Adrenal gland (tissue), 5 donors: ENCODE results near the gene C2orf69.

Experiments used
- POLR2A ChIP-seq, 2 donors: fragments of 450-650 bp; IDR thresholded peaks; one replicate each; pipeline ENCODE4 v1.6.1; 2017; ENCODE audit warnings: antibody characterized with exemption in 2 of 2, mild to moderate bottlenecking in 2 of 2, moderate library complexity in 1 of 2
- TF ChIP-seq, protein P1 (sequence below), 6 experiments: fragments of 450-650 bp in 4 of 6; fragments of 200-600 bp in 2 of 6; sonication (generic) in 1 of 6; IDR thresholded peaks; 1 replicate in 5 of 6; 2 replicates in 1 of 6; pipeline versions ENCODE4 v1.5.1 to v1.8.0; 2016 to 2021; ENCODE audit warnings: antibody characterized with exemption in 6 of 6, mild to moderate bottlenecking in 2 of 6, moderate library complexity in 1 of 6
- donor health status: DM: no; HTN: no; CAD: no.

DNA sequence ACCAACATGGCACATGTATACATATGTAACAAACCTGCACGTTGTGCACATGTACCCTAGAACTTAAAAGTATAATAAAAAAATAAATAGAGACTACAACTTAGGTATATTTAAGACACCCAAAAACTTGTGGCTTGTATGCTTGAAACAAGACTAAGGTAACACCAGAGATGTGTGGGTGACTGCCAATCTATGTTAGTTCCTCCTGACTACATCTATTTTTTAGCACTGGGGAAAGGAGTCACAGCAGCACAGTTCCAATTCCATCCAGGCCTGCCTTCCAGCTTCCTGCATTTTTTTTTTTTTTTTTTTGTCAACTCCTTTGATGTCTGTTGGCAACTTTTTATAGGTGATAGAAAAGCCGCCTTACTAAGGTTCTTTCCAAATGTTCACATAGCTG, 18.2 kb downstream of the C2orf69 start:
- TF ChIP-seq, protein P1, sequence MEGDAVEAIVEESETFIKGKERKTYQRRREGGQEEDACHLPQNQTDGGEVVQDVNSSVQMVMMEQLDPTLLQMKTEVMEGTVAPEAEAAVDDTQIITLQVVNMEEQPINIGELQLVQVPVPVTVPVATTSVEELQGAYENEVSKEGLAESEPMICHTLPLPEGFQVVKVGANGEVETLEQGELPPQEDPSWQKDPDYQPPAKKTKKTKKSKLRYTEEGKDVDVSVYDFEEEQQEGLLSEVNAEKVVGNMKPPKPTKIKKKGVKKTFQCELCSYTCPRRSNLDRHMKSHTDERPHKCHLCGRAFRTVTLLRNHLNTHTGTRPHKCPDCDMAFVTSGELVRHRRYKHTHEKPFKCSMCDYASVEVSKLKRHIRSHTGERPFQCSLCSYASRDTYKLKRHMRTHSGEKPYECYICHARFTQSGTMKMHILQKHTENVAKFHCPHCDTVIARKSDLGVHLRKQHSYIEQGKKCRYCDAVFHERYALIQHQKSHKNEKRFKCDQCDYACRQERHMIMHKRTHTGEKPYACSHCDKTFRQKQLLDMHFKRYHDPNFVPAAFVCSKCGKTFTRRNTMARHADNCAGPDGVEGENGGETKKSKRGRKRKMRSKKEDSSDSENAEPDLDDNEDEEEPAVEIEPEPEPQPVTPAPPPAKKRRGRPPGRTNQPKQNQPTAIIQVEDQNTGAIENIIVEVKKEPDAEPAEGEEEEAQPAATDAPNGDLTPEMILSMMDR (IDR thresholded peaks at IDR 0.05): no peak
- no peak for TF ChIP-seq POLR2A (IDR thresholded peaks at IDR 0.05)
